ENCODE data around the gene THSD8.
"Not testable (repeated sequence)": the region's sequence is repeated elsewhere in the genome, so short reads cannot be mapped to it uniquely, and the experiment has no call there.

Gene THSD8

GRCh38 chr19:12792051-12792852, 9.6 kb upstream of the THSD8 start:
- DNase-seq: peak; percentile 83

GRCh38 chr19:12792853-12793289, 9.0 kb upstream of the THSD8 start:
- no peak for DNase-seq

DNA sequence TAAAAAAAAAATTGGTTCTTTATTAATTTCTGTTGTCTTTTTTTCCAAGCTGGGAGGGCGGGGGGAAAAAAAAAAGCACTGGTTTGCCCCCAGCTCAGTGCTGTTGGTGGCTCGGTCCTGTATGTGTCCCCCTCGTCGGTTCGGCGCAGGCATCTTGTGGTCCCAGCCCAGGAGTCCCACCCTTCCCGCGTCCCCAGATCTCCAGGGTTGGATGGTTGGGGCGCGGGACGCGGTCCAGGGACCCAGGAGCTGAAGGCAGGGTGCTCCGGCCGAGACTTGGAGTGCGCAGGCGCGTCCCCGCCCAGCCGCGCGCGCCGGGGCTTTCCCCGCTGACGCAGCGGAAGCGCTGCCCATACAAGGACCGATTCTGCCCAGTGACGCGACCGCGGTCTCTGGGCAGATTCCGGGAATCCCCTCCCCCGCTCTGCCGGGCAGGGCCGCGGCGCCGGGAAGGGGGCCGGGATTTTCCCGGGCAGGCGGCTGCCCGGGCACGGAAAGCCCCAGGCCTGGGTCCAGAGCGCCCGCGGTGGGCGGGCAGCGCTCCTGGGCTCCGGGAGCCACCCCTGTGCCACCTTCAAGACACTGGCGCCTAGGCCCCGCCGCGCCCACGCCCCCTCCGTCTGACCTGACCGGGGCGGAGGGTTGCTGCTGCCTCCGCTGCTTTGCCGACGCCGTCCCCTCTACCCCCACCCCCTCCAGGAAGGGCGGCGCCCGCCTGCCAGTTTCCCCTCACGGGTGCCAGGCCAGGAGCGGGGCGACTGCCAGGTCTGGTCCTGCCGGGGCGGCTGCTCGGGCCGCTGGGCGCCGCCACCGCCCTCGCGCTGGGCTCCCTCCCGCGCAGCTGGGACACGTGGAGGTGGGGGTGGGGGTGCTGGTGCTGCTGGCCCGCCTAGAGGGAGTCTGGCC, 8.3 kb upstream of the THSD8 start:
- DNase-seq: peak; percentile 94

DNA sequence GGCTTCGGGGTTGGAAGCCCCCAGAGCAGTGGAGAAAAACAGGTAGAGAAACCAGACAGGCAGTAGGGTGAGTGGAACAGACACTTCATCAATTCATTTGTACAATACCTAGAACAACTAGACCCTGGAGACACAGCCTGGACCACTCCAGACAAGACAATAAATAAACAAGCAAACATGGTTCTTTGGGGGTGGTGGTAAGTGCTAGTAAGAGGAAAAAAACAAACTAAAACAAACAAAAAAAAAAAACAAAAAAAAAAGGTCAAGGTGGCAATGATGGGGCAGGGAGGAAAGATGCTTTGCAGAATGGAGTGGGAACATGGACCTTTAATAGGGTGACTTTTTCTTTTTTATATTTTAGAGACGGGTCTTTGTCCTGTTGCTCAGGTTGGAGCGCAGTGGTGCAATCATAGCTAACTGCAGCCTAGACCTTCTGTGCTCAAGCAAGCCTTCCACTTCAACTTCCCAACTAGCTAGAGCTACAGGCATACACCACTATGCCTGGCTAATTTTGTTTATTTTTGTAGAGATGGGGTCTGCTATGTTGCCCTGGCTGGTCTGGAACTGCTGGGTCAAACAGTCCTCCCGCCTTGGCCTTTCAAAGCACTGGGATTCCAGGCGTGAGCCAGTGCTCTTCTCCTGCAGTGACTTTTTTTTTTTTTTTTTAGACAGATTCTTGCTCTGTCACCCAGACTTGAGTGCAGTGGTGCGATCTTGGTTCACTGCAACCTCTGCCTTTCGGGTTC, 7.5 kb upstream of the THSD8 start:
- DNase-seq: no peak

- no peak for DNase-seq
Measured at GRCh38 chr19:12794971-12795381, 6.9 kb upstream of the THSD8 start.

DNA sequence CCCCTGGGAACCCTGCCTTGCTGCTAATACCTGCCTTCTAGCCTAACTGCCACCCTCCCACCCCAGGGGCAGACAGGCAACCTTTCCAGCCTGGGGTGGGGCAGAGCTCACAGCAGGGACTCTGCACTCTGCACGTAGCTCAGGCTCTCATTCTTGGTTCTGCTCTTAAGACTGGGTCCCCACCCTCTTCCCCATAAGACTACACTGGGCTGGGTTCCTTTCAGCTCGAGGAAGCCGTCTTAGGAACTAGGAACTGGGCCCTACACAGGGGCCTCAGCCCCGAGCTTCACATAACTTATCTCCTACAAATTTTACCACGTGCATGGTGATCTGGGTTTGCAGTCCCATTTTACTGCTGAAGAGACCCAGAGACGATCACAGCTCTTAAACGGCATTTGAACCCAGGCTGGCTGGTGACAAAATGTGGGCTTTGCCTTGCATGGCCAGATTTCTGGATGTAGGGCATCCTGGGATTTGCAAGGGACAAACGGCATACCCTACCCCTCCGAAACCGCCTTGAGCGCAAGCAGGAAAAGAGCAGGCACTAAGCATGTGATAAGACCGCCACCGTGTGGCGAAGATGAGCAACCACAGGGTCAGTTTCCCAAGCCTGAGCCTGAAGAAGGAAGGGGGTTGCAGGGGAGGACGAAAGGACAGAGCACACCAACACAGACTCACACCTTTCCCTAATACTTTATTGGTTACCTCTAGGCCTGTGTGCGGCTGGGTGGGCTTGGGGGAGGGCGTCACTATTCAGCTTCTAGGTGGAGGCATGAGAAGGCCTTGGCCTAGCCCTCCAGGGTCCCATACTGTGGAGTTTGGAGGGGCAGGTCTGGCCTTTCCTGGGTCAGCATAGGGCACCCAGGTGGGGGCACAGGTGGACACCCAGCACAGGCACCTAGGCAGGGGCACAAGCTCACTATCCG, 5.5 kb upstream of the THSD8 start:
- DNase-seq: peak; percentile 84

- no peak for DNase-seq
Measured at GRCh38 chr19:12797141-12797587, 4.7 kb upstream of the THSD8 start.

DNA sequence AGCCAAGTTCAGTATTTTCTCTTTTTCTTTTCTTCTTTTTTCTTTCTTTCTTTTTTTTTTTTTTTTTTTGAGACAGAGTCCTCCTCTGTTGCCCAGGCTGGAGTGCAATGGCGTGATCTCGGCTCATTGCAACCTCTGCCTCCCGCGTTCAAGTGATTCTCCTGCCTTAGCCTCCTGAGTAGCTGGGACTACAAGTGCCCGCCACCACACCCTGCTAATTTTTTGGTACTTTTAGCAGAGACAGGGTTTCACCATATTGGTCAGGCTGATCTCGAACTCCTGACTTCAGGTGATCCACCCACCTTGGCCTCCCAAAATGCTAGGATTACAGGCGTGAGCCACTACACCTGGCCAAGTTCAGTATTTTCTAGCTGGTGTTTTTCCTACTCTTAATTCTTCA, 4.3 kb upstream of the THSD8 start:
- not testable (repeated sequence) for DNase-seq

GRCh38 chr19:12799742-12800465, 2.0 kb upstream of the THSD8 start:
- DNase-seq: no peak

DNA sequence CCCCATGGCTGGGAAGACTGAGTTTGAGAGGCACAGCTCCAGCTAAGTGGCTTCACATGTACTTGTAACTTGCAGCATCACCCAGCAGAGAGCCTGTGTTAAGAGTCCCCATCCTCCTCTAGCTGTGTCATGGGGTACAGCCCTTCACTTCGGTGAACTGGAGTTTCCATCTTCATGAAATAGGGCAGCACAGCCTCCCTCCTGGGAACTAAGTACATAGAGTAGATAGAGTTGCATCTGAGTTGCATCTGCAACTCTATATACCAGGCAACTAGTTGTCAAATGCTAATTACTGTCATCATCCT, 1.5 kb upstream of the THSD8 start:
- DNase-seq: no peak

DNA sequence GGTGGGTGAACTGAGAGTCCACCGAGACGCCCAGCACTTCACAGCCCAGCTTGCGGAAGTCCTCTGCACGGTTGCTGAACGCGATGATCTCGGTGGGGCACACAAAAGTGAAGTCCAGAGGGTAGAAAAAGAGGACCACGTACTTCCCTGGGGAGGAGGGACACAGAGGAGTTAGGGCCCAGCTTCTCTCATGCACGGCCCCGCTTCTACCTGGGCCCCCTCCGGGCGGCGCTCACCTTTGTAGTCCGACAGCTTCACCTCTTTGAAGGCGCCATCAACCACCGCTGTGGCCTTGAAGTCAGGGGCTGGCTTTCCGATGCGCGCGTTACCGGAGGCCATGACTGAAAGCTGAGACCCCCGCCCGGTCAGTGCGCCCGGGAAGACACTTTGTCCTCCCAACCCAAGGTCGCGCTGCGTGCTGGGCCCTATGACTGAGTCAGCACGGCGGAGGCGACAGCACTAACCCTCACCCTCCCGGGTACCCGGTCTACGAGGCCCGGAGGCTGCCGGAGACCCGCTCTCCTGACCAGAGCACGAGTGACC, 875 bp upstream of the THSD8 start:
- no peak for DNase-seq

- DNase-seq: no peak
Measured at GRCh38 chr19:12802267-12803106, 618 bp downstream of the THSD8 start.

GRCh38 chr19:12804051-12804450, 2.2 kb downstream of the THSD8 start:
- DNase-seq: no peak

GRCh38 chr19:12806242-12807081, 4.6 kb downstream of the THSD8 start, which contains the start of gene RNASEH2A:
TSS of gene RNASEH2A (plus strand) at chr19:12806584. CDS start at chr19:12806674, 90 bp downstream.
- DNase-seq: peak; percentile 95

GRCh38 chr19:12815088-12815487, 13.2 kb downstream of the THSD8 start:
- no peak for DNase-seq

DNA sequence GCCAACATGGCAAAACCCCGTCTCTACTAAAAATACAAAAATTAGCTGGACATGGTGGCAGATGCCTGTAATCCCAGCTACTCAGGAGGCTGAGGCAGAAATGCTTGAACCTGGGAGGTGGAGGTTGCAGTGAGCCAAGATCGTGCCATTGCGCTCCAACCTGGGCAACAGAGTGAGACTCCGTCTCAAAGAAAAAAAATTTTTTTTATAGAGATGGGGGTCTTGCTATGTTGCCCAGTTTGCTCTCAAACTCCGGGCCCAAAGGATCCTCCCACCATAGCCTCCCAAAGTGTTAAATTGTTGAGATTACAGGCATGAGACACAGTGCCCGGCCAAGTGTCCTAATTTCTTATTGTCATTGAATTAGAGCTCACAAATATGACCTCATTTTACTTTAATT, 15.3 kb downstream of the THSD8 start:
- DNase-seq: not testable (repeated sequence)

- DNase-seq: not testable (repeated sequence)
Measured at GRCh38 chr19:12817810-12818209, 15.9 kb downstream of the THSD8 start.

GRCh38 chr19:12821761-12822160, 19.9 kb downstream of the THSD8 start:
- no peak for DNase-seq
